LNCAP (cell line): ENCODE measurements around the gene CLBA1.

ENCODE experiments used
- CTCF ChIP-seq: fragments of 450-650 bp; IDR thresholded peaks from 2 replicates; pipeline ENCODE4 v1.5.1; 2017; ENCODE audit warnings: mild to moderate bottlenecking

The CLBA1 gene

DNA sequence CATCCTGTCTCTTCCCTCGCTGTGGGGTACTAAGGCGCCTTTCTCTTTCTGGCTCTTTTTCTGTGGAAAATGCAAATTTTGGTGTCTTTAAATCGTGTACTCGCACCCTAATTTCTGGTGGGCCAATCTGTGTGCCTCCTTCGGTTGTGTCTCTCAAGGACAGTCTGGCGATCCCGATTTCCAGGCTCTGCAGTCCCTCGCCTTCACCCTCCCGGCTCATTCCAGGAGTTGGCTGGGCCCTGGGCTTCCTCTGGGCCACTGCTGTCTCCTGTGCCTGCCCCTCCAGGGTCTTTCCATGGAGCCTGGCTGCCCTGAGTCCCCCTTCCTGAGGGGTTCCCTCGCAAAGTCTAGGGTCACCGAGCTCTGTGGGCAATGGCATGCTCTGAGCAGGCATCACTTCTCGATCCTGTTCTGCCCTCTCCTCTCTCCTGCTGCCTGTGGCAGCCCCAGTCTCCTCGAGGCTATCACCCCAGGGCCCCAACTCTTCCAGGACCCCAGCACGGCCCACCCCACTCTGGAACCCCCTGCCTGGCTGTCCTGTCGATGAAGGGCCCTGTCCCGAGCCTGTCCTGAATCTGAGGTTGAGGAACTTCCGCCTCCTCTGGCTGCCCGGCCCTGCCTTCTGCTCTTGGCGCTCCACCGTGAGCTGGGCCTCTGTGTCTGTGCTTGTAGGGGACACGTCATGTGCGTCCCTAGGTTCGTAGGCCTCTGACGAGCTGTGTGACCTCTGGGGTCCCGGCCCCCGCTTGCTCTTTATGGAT, 31.5 kb upstream of the CLBA1 start:
- TF ChIP-seq CTCF, result no peak

- no peak for TF ChIP-seq CTCF
Measured at GRCh38 chr14:104954746-104955395, 30.7 kb upstream of the CLBA1 start.

DNA sequence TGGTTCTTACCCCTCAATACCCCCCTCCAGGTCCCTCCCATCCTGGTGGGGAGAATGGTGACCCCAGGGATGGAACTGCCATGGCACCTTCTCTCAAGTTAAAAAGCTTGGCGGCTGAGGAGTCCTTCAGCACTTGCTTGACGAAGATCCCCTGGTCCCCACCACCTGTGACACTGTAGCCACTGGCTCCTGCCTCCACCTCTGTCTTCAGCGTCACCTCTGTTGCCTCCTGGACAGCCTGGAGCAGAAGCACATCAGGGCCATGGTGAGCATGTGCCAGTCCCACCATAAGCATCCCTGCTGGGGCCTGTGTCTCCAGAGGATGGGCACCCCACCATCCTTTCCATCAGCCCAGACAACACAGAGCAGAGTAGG, 30.2 kb upstream of the CLBA1 start:
- no peak for TF ChIP-seq CTCF

GRCh38 chr14:104956290-104956890, 29.2 kb upstream of the CLBA1 start:
- TF ChIP-seq CTCF, result no peak

- TF ChIP-seq CTCF, result no peak
Measured at GRCh38 chr14:104957146-104958113, 28.2 kb upstream of the CLBA1 start.

- no peak for TF ChIP-seq CTCF
Measured at GRCh38 chr14:104964546-104964945, 21.0 kb upstream of the CLBA1 start.
